ENCODE measurements around the gene DAGLA.

DAGLA gene

GRCh38 chr11:61735391-61735790 is 55.2 kb downstream of the DAGLA start:
- TF ChIP-seq CTCF (conservative IDR thresholded peaks at IDR 0.05; ENCODE audit: low read depth, low read length) = no peak
- no peak overlapping the region for H3K4me3 ChIP-seq (ENCODE audit: low read depth, low read length)
- no peak for DNase-seq (ENCODE audit: low read depth)

- DNase-seq (ENCODE audit: low read depth) = no peak
- H3K4me3 ChIP-seq (ENCODE audit: low read depth, low read length) = no peak overlapping the region
- TF ChIP-seq CTCF (conservative IDR thresholded peaks at IDR 0.05; ENCODE audit: low read depth, low read length) = no peak
Measured at GRCh38 chr11:61736310-61736709, 56.1 kb downstream of the DAGLA start.

GRCh38 chr11:61737131-61737530 is 56.9 kb downstream of the DAGLA start:
- H3K4me3 ChIP-seq (ENCODE audit: low read depth, low read length) = no peak overlapping the region
- no peak for TF ChIP-seq CTCF (conservative IDR thresholded peaks at IDR 0.05; ENCODE audit: low read depth, low read length)
- DNase-seq (ENCODE audit: low read depth) = no peak

GRCh38 chr11:61737636-61738386 is 57.6 kb downstream of the DAGLA start:
- TF ChIP-seq CTCF (conservative IDR thresholded peaks at IDR 0.05; ENCODE audit: low read depth, low read length) = no peak
- H3K4me3 ChIP-seq (ENCODE audit: low read depth, low read length) = no peak overlapping the region
- DNase-seq (ENCODE audit: low read depth) = no peak

- no peak overlapping the region for H3K4me3 ChIP-seq (ENCODE audit: low read depth, low read length)
- DNase-seq (ENCODE audit: low read depth) = no peak
- TF ChIP-seq CTCF (conservative IDR thresholded peaks at IDR 0.05; ENCODE audit: low read depth, low read length) = no peak
Measured at GRCh38 chr11:61738776-61739175, 58.6 kb downstream of the DAGLA start.

GRCh38 chr11:61739413-61739812 is 59.2 kb downstream of the DAGLA start:
- TF ChIP-seq CTCF (conservative IDR thresholded peaks at IDR 0.05; ENCODE audit: low read depth, low read length) = no peak
- H3K4me3 ChIP-seq (ENCODE audit: low read depth, low read length) = no peak overlapping the region
- no peak for DNase-seq (ENCODE audit: low read depth)

GRCh38 chr11:61739966-61740365 is 59.8 kb downstream of the DAGLA start:
- no peak for DNase-seq (ENCODE audit: low read depth)
- TF ChIP-seq CTCF (conservative IDR thresholded peaks at IDR 0.05; ENCODE audit: low read depth, low read length) = no peak
- no peak overlapping the region for H3K4me3 ChIP-seq (ENCODE audit: low read depth, low read length)
